ENCODE measurements around the gene MICU1. TPM values are rescaled to one million over a fixed set of nuclear protein-coding genes. Genes with fewer than 3 reads are reported as not detected.

MICU1 gene
- total and polyA plus RNA-seq, 2 of the 13 experiments (the other 11 are each of a cell fraction or from before 2014, with no cell fraction given), result 32.5 to 56.1 TPM

DNA sequence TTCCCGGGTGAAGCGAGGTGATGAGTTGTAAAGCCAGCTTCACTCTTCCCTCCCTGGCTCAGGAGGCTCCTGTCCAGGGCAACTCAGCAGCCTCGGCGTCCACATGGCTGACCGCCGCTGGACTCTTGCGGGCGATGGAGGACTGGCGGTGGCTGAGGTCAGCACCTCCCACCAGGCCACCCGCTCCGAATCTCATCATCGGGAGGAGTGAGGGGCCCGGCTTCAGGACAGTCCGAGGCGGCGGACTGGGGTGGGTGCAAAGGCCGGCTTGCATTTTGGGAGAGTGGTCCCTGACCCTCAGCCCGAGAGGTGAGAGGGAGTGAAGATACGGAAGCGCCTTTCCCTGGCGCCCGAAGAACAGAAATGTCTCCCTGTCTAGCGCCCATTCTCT, 271.9 kb downstream of the MICU1 start (continued):
- TF ChIP-seq, protein P1, sequence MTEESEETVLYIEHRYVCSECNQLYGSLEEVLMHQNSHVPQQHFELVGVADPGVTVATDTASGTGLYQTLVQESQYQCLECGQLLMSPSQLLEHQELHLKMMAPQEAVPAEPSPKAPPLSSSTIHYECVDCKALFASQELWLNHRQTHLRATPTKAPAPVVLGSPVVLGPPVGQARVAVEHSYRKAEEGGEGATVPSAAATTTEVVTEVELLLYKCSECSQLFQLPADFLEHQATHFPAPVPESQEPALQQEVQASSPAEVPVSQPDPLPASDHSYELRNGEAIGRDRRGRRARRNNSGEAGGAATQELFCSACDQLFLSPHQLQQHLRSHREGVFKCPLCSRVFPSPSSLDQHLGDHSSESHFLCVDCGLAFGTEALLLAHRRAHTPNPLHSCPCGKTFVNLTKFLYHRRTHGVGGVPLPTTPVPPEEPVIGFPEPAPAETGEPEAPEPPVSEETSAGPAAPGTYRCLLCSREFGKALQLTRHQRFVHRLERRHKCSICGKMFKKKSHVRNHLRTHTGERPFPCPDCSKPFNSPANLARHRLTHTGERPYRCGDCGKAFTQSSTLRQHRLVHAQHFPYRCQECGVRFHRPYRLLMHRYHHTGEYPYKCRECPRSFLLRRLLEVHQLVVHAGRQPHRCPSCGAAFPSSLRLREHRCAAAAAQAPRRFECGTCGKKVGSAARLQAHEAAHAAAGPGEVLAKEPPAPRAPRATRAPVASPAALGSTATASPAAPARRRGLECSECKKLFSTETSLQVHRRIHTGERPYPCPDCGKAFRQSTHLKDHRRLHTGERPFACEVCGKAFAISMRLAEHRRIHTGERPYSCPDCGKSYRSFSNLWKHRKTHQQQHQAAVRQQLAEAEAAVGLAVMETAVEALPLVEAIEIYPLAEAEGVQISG (CRISPR knock-in tag; IDR thresholded peaks at IDR 0.05), result no peak
- TF ChIP-seq, protein P2, sequence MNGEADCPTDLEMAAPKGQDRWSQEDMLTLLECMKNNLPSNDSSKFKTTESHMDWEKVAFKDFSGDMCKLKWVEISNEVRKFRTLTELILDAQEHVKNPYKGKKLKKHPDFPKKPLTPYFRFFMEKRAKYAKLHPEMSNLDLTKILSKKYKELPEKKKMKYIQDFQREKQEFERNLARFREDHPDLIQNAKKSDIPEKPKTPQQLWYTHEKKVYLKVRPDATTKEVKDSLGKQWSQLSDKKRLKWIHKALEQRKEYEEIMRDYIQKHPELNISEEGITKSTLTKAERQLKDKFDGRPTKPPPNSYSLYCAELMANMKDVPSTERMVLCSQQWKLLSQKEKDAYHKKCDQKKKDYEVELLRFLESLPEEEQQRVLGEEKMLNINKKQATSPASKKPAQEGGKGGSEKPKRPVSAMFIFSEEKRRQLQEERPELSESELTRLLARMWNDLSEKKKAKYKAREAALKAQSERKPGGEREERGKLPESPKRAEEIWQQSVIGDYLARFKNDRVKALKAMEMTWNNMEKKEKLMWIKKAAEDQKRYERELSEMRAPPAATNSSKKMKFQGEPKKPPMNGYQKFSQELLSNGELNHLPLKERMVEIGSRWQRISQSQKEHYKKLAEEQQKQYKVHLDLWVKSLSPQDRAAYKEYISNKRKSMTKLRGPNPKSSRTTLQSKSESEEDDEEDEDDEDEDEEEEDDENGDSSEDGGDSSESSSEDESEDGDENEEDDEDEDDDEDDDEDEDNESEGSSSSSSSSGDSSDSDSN (CRISPR knock-in tag; IDR thresholded peaks at IDR 0.05), result peak; percentile 16; the same call in 1 of the 2 replicates
- no peak for TF ChIP-seq ZNF674 (CRISPR knock-in tag; IDR thresholded peaks at IDR 0.05; ENCODE audit: low read depth)
- 0 out of 2 replicates have a peak, but pooled peaks have one; percentile 65 for TF ChIP-seq ZFX (CRISPR knock-in tag; IDR thresholded peaks at IDR 0.05; ENCODE audit: low read depth)
- TF ChIP-seq ZNF430 (CRISPR knock-in tag; IDR thresholded peaks at IDR 0.05), result no peak; the same call in 1 of the 2 replicates
- 0 out of 2 replicates have a peak, but pooled peaks have one; percentile 15 for TF ChIP-seq SAP130 (CRISPR knock-in tag; IDR thresholded peaks at IDR 0.05; ENCODE audit: low read depth)
- TF ChIP-seq SMYD3 (CRISPR knock-in tag; IDR thresholded peaks at IDR 0.05), result no peak
- TF ChIP-seq KAT7 (CRISPR knock-in tag; IDR thresholded peaks at IDR 0.05; ENCODE audit: borderline replicate concordance), result no peak
- TF ChIP-seq ZNF883 (CRISPR knock-in tag; IDR thresholded peaks at IDR 0.05; ENCODE audit: not compliant biosample characterization), result no peak
- no peak for TF ChIP-seq ZNF335 (CRISPR knock-in tag; IDR thresholded peaks at IDR 0.05)
- no peak for TF ChIP-seq ARID2 (CRISPR knock-in tag; IDR thresholded peaks at IDR 0.05; ENCODE audit: borderline replicate concordance)
- no peak for TF ChIP-seq GABPA (IDR thresholded peaks at IDR 0.05; ENCODE audit: low read depth, low read length)
- TF ChIP-seq GABPA (CRISPR knock-in tag; IDR thresholded peaks at IDR 0.05; ENCODE audit: low read depth), result no peak
- 0 out of 2 replicates have a peak, but pooled peaks have one; percentile 23 for TF ChIP-seq ZNF891 (CRISPR knock-in tag; IDR thresholded peaks at IDR 0.05)
- no peak for TF ChIP-seq ZNF160 (CRISPR knock-in tag; IDR thresholded peaks at IDR 0.05)
- TF ChIP-seq, protein P3, sequence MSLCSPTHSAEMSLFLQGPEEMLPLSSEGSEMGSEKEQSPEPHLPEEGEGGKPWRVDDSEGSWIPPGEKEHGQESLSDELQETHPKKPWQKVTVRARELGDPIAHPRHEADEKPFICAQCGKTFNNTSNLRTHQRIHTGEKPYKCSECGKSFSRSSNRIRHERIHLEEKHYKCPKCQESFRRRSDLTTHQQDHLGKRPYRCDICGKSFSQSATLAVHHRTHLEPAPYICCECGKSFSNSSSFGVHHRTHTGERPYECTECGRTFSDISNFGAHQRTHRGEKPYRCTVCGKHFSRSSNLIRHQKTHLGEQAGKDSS (CRISPR knock-in tag; IDR thresholded peaks at IDR 0.05; ENCODE audit: borderline replicate concordance, low read depth), result no peak
- no peak for TF ChIP-seq ARNTL (CRISPR knock-in tag; IDR thresholded peaks at IDR 0.05)
- no peak for TF ChIP-seq ATF7-NPFF (CRISPR knock-in tag; IDR thresholded peaks at IDR 0.05; ENCODE audit: low read depth)
- TF ChIP-seq ZNF605 (CRISPR knock-in tag; IDR thresholded peaks at IDR 0.05), result peak; percentile 79
- TF ChIP-seq ZSCAN22 (CRISPR knock-in tag; IDR thresholded peaks at IDR 0.05), result peak; percentile 6; the same call in 1 of the 2 replicates
- no peak for TF ChIP-seq ZNF557 (CRISPR knock-in tag; IDR thresholded peaks at IDR 0.05)
- TF ChIP-seq POGZ (CRISPR knock-in tag; IDR thresholded peaks at IDR 0.05), result no peak
- TF ChIP-seq ZMAT3 (CRISPR knock-in tag; conservative IDR thresholded peaks at IDR 0.05), result 0 out of 2 replicates have a peak, but pooled peaks have one; percentile 24
- no peak for TF ChIP-seq MYNN (CRISPR knock-in tag; IDR thresholded peaks at IDR 0.05; ENCODE audit: low read depth)
- TF ChIP-seq ONECUT2 (CRISPR knock-in tag; IDR thresholded peaks at IDR 0.05), result no peak
- no peak for TF ChIP-seq ZBTB7B (CRISPR knock-in tag; IDR thresholded peaks at IDR 0.05)
- peak; percentile 23; the same call in 1 of the 2 replicates for TF ChIP-seq KMT2A (CRISPR knock-in tag; IDR thresholded peaks at IDR 0.05)
- no peak for TF ChIP-seq FOSL2 (CRISPR knock-in tag; IDR thresholded peaks at IDR 0.05)

All from HepG2 (cell line).